K562 (cell line): ENCODE measurements around the gene SMCO4. TPM values are rescaled to one million over a fixed set of nuclear protein-coding genes. Genes with fewer than 3 reads are reported as not detected.

Source experiments
- ATAC-seq: fragments of 200-7000 bp; cut with Tn5 transposase; 3 replicates; pipeline ENCODE4 v1.9.1; 2020; ENCODE audit warnings: moderate library complexity
- BruUV-seq: library from RNA; stranded (reverse); fragments of 400-500 nt; replicated peaks from 2 replicates; lab custom pipeline; 2021; lab: Mats Ljungman, UMichigan
- CTCF ChIA-PET: fragments of 300-600 bp; formaldehyde crosslinking; extraction: SDS; loops from one replicate; lab custom pipeline; 2021; ENCODE audit warnings: low intra/inter-chr PET ratio; lab: Yijun Ruan, JAX
- POLR2A ChIA-PET: fragments of 300-600, 350-650 bp; sonication (Branson Sonifier 250); formaldehyde crosslinking; extraction: SDS; loops from one replicate; lab custom pipeline; 2021; ENCODE audit warnings: antibody characterized with exemption, inconsistent platforms; lab: Yijun Ruan, JAX
- DNase-seq, 4 experiments: peaks; one replicate each; pipeline versions ENCODE4 v3.0.0 to v3.0.0-alpha.2; 2011 to 2018; ENCODE audit warnings: low spot score in 3 of 4, mixed read lengths in 3 of 4; ENCODE audit errors: extremely low read depth in 1 of 4
- FAIRE-seq: peaks from 2 replicates; lab custom pipeline; 2011; peaks lifted over from hg19 to GRCh38; lab: Jason Lieb, UNC
- H2AFZ ChIP-seq: 2 replicates; pipeline ENCODE4 v1.6.0; 2011; ENCODE audit warnings: low read depth, low read length, control low read depth, inconsistent platforms
- H3K27ac ChIP-seq: fragments of 200-600 bp; 3 replicates; pipeline ENCODE4 v1.8.0; 2011; ENCODE audit warnings: low read depth, mild to moderate bottlenecking, control low read depth, inconsistent platforms, low read length, moderate library complexity, mixed read lengths; ENCODE audit errors: extremely low read depth
- H3K27me3 ChIP-seq, 2 experiments: fragments of 300-600 bp in 1 of 2; 2 replicates in 1 of 2; 3 replicates in 1 of 2; pipeline versions ENCODE4 v1.6.0 to v1.8.0; 2011; ENCODE audit warnings: inconsistent platforms in 2 of 2, low read length in 2 of 2, mild to moderate bottlenecking in 1 of 2, mixed read lengths in 1 of 2, moderate library complexity in 1 of 2; ENCODE audit not compliant: control insufficient read depth in 2 of 2, insufficient read depth in 2 of 2
- H3K36me3 ChIP-seq: fragments of 300-600 bp; 3 replicates; pipeline ENCODE4 v1.8.0; 2011; ENCODE audit warnings: mild to moderate bottlenecking, low read length, inconsistent platforms; ENCODE audit not compliant: control insufficient read depth, insufficient read depth
- H3K4me1 ChIP-seq, 2 experiments: fragments of 200-600 bp in 1 of 2; replicated peaks in 1 of 2; 2 replicates in 1 of 2; 3 replicates in 1 of 2; pipeline versions ENCODE4 v1.5.1 to v1.8.0; 2011; ENCODE audit warnings: inconsistent platforms in 2 of 2, low read length in 2 of 2, mild to moderate bottlenecking in 1 of 2, mixed read lengths in 1 of 2, moderate library complexity in 1 of 2; ENCODE audit not compliant: control insufficient read depth in 2 of 2, insufficient read depth in 2 of 2
- H3K4me2 ChIP-seq: 2 replicates; pipeline ENCODE4 v1.6.1; 2011; ENCODE audit warnings: low read length, control low read depth, inconsistent platforms, mixed read lengths; ENCODE audit not compliant: insufficient read depth
- H3K4me3 ChIP-seq: fragments of 200-600 bp; sonication (generic), shearing (Covaris generic); 2 replicates; pipeline ENCODE4 v1.5.1; 2016; ENCODE audit warnings: control low read depth, inconsistent platforms
- H3K79me2 ChIP-seq: fragments of 200-600 bp; 3 replicates; pipeline ENCODE4 v1.8.0; 2011; ENCODE audit warnings: low read length, inconsistent platforms; ENCODE audit not compliant: control insufficient read depth, insufficient read depth
- H3K9ac ChIP-seq, 2 experiments: 2 replicates each; pipeline versions ENCODE4 v1.6.0 to v1.6.1; 2011; ENCODE audit warnings: low read depth in 2 of 2, low read length in 2 of 2, control low read depth in 1 of 2, inconsistent platforms in 1 of 2, mild to moderate bottlenecking in 1 of 2, mixed read lengths in 1 of 2; ENCODE audit not compliant: insufficient read depth in 1 of 2
- H3K9me1 ChIP-seq: one replicate; pipeline ENCODE4 v1.6.0; 2011; ENCODE audit warnings: inconsistent platforms, mild to moderate bottlenecking, low read length, moderate library complexity; ENCODE audit not compliant: control insufficient read depth, insufficient read depth
- H3K9me3 ChIP-seq: replicated peaks from 2 replicates; pipeline ENCODE4 v1.5.1; 2011; ENCODE audit warnings: low read depth, low read length, inconsistent platforms; ENCODE audit not compliant: control insufficient read depth, insufficient read depth
- H4K20me1 ChIP-seq: replicated peaks from 2 replicates; pipeline ENCODE4 v1.6.1; 2011; ENCODE audit warnings: low read length, inconsistent platforms, mixed read lengths; ENCODE audit not compliant: control insufficient read depth, insufficient read depth
- DNMT1 ChIP-seq: fragments of 450-650 bp; IDR thresholded peaks from 2 replicates; pipeline ENCODE4 v1.6.1; 2016; ENCODE audit warnings: antibody characterized with exemption, mild to moderate bottlenecking
- GATAD2B ChIP-seq: fragments of 450-650 bp; IDR thresholded peaks from 2 replicates; pipeline ENCODE4 v1.6.1; 2017; ENCODE audit warnings: mild to moderate bottlenecking, borderline replicate concordance
- HNRNPK ChIP-seq: fragments of 200-400 bp; formaldehyde crosslinking; IDR thresholded peaks from one replicate; pipeline ENCODE4 v1.6.1; 2018; ENCODE audit warnings: mild to moderate bottlenecking, low read depth, low read length; ENCODE audit not compliant: poor library complexity, severe bottlenecking
- IRF2 ChIP-seq: sonication (generic); formaldehyde crosslinking; IDR thresholded peaks from 2 replicates; pipeline ENCODE4 v1.8.1; 2022; ENCODE audit warnings: mild to moderate bottlenecking, missing genetic modification reagents
- MCM5 ChIP-seq: fragments of 450-650 bp; IDR thresholded peaks from 2 replicates; pipeline ENCODE4 v1.6.1; 2016; ENCODE audit warnings: low read depth
- MEF2A ChIP-seq: IDR thresholded peaks from 2 replicates; pipeline ENCODE4 v1.6.1; 2011; ENCODE audit warnings: low read depth, mild to moderate bottlenecking, low read length, moderate library complexity; ENCODE audit not compliant: control insufficient read depth
- POLR2B ChIP-seq: fragments of 450-650 bp; IDR thresholded peaks from 2 replicates; pipeline ENCODE4 v1.6.1; 2018; ENCODE audit warnings: low read depth; ENCODE audit not compliant: partially characterized antibody
- SETDB1 ChIP-seq: IDR thresholded peaks from one replicate; pipeline ENCODE4 v1.6.1; 2012; ENCODE audit warnings: low read length, control low read depth, inconsistent platforms
- SMARCC2 ChIP-seq: fragments of 450-650 bp; IDR thresholded peaks from 2 replicates; pipeline ENCODE4 v1.6.1; 2017; ENCODE audit warnings: antibody characterized with exemption, moderate library complexity, mild to moderate bottlenecking, low read depth
- SRSF7 ChIP-seq: fragments of 200-400 bp; formaldehyde crosslinking; optimal IDR thresholded peaks from 2 replicates; pipeline ENCODE3; 2017; ENCODE audit warnings: mild to moderate bottlenecking, low read depth, low read length
- TFAM ChIP-seq: fragments of 250-450 bp; sonication (Bioruptor Pico); conservative IDR thresholded peaks from 2 replicates; pipeline ENCODE4 v1.5.0; 2021; ENCODE audit warnings: mild to moderate bottlenecking, moderate library complexity
- ZNF551 ChIP-seq: fragments of 250-450 bp; sonication (Bioruptor Pico); IDR thresholded peaks from 2 replicates; pipeline ENCODE4 v1.5.0; 2021; ENCODE audit warnings: mild to moderate bottlenecking, moderate library complexity
- ZNF77 ChIP-seq: fragments of 250-450 bp; sonication (Bioruptor Pico); IDR thresholded peaks from 2 replicates; pipeline ENCODE4 v1.5.0; 2020
- ZNF79 ChIP-seq: fragments of 250-450 bp; sonication (Bioruptor Pico); IDR thresholded peaks from 2 replicates; pipeline ENCODE4 v1.4.0; 2020; ENCODE audit warnings: low read depth, mild to moderate bottlenecking, moderate library complexity
- WGBS: fragments of 100-300 bp; shearing (Covaris generic); methylation state at CpG from one replicate; pipeline ENCODE4 v1.1.6; 2016; ENCODE audit warnings: low coverage, mixed read lengths; ENCODE audit not compliant: insufficient coverage; ENCODE audit errors: missing lambda C conversion rate; 5-methylcytosine and 5-hydroxymethylcytosine counted together
- in situ Hi-C: fragments of 300-500 bp; cut with MboI; formaldehyde crosslinking; loops from 4 replicates; pipeline ENCODE4 v1.15.0; 2018; ENCODE audit warnings: inconsistent platforms, mixed read lengths
- intact Hi-C: fragments of 100-400 bp; cut with micrococcal nuclease; formaldehyde crosslinking; loops from 2 replicates; pipeline ENCODE4 v1.14.2; 2022
- polyA plus RNA-seq, 8 experiments: library from polyadenylated mRNA; depleted of rRNA in 4 of 8; stranded (reverse) in 5 of 8; unstranded in 3 of 8; fragments of >200 nt; fragmentation: Nextera tagmentation in 2 of 8; fragmentation: Illumina TruSeq in 1 of 8; extraction: Ambion mirVana in 2 of 8; extraction: Trizol in 1 of 8; gene quantifications; 2 replicates each; pipeline versions ENCODE4 v1.2.1 to v1.2.3, GENCODE V29; 2011 to 2014; ENCODE audit warnings: inconsistent platforms in 1 of 8, missing spikeins in 1 of 8
- total RNA-seq, 7 experiments: library from RNA; depleted of rRNA in 6 of 7; stranded (reverse); fragments of >200 nt in 6 of 7; fragmentation: Illumina TruSeq in 2 of 7; extraction: Trizol in 2 of 7; gene quantifications; 2 replicates each; pipeline versions ENCODE4 v1.2.1 to v1.2.3, GENCODE V29; 2011 to 2021; ENCODE audit warnings: low replicate concordance in 1 of 7
- TF ChIP-seq, protein P1 (sequence below): fragments of 450-650 bp; formaldehyde crosslinking; IDR thresholded peaks from 2 replicates; pipeline ENCODE4 v1.4.0; 2020; ENCODE audit warnings: mild to moderate bottlenecking, moderate library complexity
- TF ChIP-seq, protein P2 (sequence below): fragments of 450-650 bp; IDR thresholded peaks from 2 replicates; pipeline ENCODE4 v1.6.1; 2017; ENCODE audit warnings: mild to moderate bottlenecking, moderate library complexity

The SMCO4 gene
- total and polyA plus RNA-seq, 9 of the 15 experiments (the other 6 are each of a cell fraction or from before 2014, with no cell fraction given): 1.8 to 27.8 (median 15.3) TPM

DNA sequence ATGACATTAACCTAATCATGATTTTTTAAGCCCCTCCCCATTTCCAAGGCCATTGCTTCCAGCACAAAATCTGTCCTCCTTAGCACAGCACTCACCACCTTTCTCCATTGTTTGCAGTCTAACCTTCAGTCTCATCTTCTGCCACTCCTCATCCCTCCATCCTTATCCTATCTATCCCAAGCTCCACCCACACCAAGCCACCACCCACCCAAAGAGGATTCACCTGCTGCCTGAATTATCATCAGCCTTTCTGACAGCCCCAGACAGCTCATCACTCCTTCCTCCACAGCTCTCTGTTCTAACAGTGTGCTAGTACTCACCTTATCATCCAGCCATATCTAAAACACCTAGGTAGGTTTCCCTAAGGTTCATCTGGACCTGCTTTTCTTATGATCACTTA, 20.7 kb upstream of the SMCO4 start (continued):
- TF ChIP-seq SETDB1: no peak
- TF ChIP-seq SRSF7: no peak
- no peak for TF ChIP-seq GATAD2B
- no peak for TF ChIP-seq HNRNPK
- TF ChIP-seq, protein P1, sequence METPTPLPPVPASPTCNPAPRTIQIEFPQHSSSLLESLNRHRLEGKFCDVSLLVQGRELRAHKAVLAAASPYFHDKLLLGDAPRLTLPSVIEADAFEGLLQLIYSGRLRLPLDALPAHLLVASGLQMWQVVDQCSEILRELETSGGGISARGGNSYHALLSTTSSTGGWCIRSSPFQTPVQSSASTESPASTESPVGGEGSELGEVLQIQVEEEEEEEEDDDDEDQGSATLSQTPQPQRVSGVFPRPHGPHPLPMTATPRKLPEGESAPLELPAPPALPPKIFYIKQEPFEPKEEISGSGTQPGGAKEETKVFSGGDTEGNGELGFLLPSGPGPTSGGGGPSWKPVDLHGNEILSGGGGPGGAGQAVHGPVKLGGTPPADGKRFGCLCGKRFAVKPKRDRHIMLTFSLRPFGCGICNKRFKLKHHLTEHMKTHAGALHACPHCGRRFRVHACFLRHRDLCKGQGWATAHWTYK: no peak
- TF ChIP-seq DNMT1: no peak

DNA sequence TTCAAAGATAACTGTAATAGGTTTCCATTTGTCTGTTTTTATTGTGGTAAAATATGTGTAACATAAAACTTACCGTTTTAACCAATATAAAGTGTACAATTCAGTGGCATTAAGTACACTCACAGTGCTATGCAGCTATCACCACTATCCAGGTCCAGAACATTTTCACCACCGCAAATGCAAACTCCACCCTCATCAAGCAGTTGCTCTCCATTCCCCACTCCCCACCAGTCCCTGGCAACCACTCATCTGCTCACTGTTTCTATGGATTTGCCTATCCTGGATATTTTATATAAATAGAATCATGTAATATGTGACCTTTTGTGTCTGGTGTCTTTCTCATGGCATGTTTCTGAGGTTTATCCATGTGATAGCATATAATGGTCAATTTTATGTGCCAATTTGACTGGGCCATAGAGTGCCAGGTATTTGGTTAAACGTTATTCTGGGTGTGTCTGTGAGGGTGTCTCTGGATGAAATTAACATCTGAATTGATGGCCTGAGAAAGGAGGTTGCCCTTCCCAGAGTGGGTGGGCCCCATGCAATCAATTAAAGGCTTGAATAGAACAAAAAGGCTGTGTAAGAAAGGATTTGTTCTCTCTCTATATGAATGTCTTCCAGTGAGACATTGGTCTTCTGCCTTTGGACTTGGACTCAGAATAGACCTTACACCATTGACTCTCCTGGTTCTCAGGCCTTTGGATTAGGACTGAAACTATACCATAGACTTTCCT, 17.2 kb upstream of the SMCO4 start:
- TF ChIP-seq ZNF551 (CRISPR knock-in tag) (no peak), ZNF77 (no peak), MCM5 (no peak), POLR2B (no peak), TFAM (CRISPR knock-in tag) (no peak), ZNF79 (CRISPR knock-in tag) (no peak), SMARCC2 (no peak), IRF2 (CRISPR knock-in tag) (no peak), MEF2A (no peak)
- TF ChIP-seq, protein P2, sequence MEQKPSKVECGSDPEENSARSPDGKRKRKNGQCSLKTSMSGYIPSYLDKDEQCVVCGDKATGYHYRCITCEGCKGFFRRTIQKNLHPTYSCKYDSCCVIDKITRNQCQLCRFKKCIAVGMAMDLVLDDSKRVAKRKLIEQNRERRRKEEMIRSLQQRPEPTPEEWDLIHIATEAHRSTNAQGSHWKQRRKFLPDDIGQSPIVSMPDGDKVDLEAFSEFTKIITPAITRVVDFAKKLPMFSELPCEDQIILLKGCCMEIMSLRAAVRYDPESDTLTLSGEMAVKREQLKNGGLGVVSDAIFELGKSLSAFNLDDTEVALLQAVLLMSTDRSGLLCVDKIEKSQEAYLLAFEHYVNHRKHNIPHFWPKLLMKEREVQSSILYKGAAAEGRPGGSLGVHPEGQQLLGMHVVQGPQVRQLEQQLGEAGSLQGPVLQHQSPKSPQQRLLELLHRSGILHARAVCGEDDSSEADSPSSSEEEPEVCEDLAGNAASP: no peak
- TF ChIP-seq, all 486 proteins: peak for 0
- Histone ChIP-seq H3K36me3 (no peaks in the 10 kb centered on the region), H2AFZ (no peak overlapping the region), H3K9me3 (no peaks in the 10 kb centered on the region), H3K79me2 (no peaks in the 10 kb centered on the region), H3K27ac (no peak overlapping the region), H3K4me3 (no peak overlapping the region), H3K4me1 (no peaks in the 10 kb centered on the region), H3K9ac (no peak overlapping the region), H3K27me3 (peaks cover 4 to 13% of the 10 kb centered on the region in 2 experiments; a peak in 3 of 5 replicates), H4K20me1 (no peaks in the 10 kb centered on the region), H3K9me1 (no peaks in the 10 kb centered on the region), H3K4me2 (no peak overlapping the region)
- no TSS peak for BruUV-seq
- FAIRE-seq: no peak
- ATAC-seq: no peak
- ChIA-PET POLR2A (interaction anchor here (1.1 kb wide), 1 partner anchor 10 kb away, joined by 5 read pairs; no protein-coding TSS in a partner anchor), CTCF (no interaction called here)
- intact Hi-C loops: no loop called here
- DNase-seq: no peak
- WGBS: 3% methylated on average over 3 of the region's 3 CpGs
- in situ Hi-C loops: no loop called here
